Mesenchymal stem cell (in vitro differentiated cells and primary cell): ENCODE data around the gene TAS2R9. TPM values are rescaled to one million over a fixed set of nuclear protein-coding genes. Genes with fewer than 3 reads are reported as not detected.

ENCODE experiments used
- DNase-seq: peaks from one replicate; pipeline ENCODE4 v3.0.0-alpha.2; 2013
- H2AFZ ChIP-seq: one replicate; pipeline ENCODE4 v1.6.1; 2013; ENCODE audit warnings: low read depth, mild to moderate bottlenecking, control low read depth, inconsistent platforms, low read length, moderate library complexity
- H2AK5ac ChIP-seq: 2 replicates; pipeline ENCODE4 v1.6.1; 2013; ENCODE audit warnings: low read length, moderate library complexity, mild to moderate bottlenecking, inconsistent platforms; ENCODE audit not compliant: severe bottlenecking
- H2BK120ac ChIP-seq: one replicate; pipeline ENCODE4 v1.6.1; 2013; ENCODE audit warnings: low read depth, mild to moderate bottlenecking, inconsistent platforms, low read length, moderate library complexity
- H2BK12ac ChIP-seq, 2 experiments: one replicate each; pipeline ENCODE4 v1.6.1; 2013; ENCODE audit warnings: inconsistent platforms in 2 of 2, low read length in 2 of 2, mild to moderate bottlenecking in 2 of 2, moderate library complexity in 2 of 2, control low read depth in 1 of 2
- H2BK15ac ChIP-seq: one replicate; pipeline ENCODE4 v1.6.1; 2013; ENCODE audit warnings: mild to moderate bottlenecking, low read depth, inconsistent platforms; ENCODE audit not compliant: poor library complexity, severe bottlenecking
- H2BK5ac ChIP-seq: 2 replicates; pipeline ENCODE4 v1.6.1; 2013; ENCODE audit warnings: low read depth, mild to moderate bottlenecking, low read length, control low read depth, inconsistent platforms; ENCODE audit not compliant: poor library complexity, severe bottlenecking
- H3K14ac ChIP-seq, 2 experiments: one replicate each; pipeline ENCODE4 v1.6.1; 2013; ENCODE audit warnings: inconsistent platforms in 2 of 2, low read length in 2 of 2, control low read depth in 1 of 2, mild to moderate bottlenecking in 1 of 2, moderate library complexity in 1 of 2
- H3K18ac ChIP-seq, 2 experiments: one replicate each; pipeline ENCODE4 v1.6.1; 2013; ENCODE audit warnings: inconsistent platforms in 2 of 2, low read length in 2 of 2, control low read depth in 1 of 2, low read depth in 1 of 2, mild to moderate bottlenecking in 1 of 2
- H3K23ac ChIP-seq, 2 experiments: one replicate each; pipeline ENCODE4 v1.6.1; 2013; ENCODE audit warnings: inconsistent platforms in 2 of 2, low read length in 2 of 2, mild to moderate bottlenecking in 2 of 2, moderate library complexity in 2 of 2, control low read depth in 1 of 2
- H3K27ac ChIP-seq: 2 replicates; pipeline ENCODE4 v1.5.1; 2013; ENCODE audit warnings: mild to moderate bottlenecking, moderate library complexity, low read length, control low read depth, inconsistent platforms; ENCODE audit not compliant: poor library complexity, severe bottlenecking
- H3K27me3 ChIP-seq, 2 experiments: 2 replicates each; pipeline versions ENCODE4 v1.6.1 to v1.7.0; 2013; ENCODE audit warnings: low read length in 2 of 2, mild to moderate bottlenecking in 2 of 2, moderate library complexity in 2 of 2, control low read depth in 1 of 2, inconsistent platforms in 1 of 2; ENCODE audit not compliant: control insufficient read depth in 1 of 2, insufficient read depth in 1 of 2
- H3K36me3 ChIP-seq, 2 experiments: 2 replicates each; pipeline versions ENCODE4 v1.6.1 to v1.7.0; 2013; ENCODE audit warnings: low read length in 2 of 2, control low read depth in 1 of 2, inconsistent platforms in 1 of 2, low read depth in 1 of 2, mild to moderate bottlenecking in 1 of 2; ENCODE audit not compliant: insufficient read depth in 2 of 2, control insufficient read depth in 1 of 2
- H3K4ac ChIP-seq, 2 experiments: one replicate each; pipeline ENCODE4 v1.6.1; 2013; ENCODE audit warnings: inconsistent platforms in 2 of 2, low read length in 2 of 2, mild to moderate bottlenecking in 2 of 2, moderate library complexity in 2 of 2, control low read depth in 1 of 2, low read depth in 1 of 2
- H3K4me1 ChIP-seq: 2 replicates; pipeline ENCODE4 v1.6.1; 2013; ENCODE audit warnings: low read depth, low read length, control low read depth; ENCODE audit not compliant: control insufficient read depth, insufficient read depth
- H3K4me2 ChIP-seq: 2 replicates; pipeline ENCODE4 v1.6.1; 2013; ENCODE audit warnings: low read length, mild to moderate bottlenecking, inconsistent platforms; ENCODE audit not compliant: poor library complexity, severe bottlenecking
- H3K4me3 ChIP-seq, 2 experiments: 2 replicates each; pipeline versions ENCODE4 v1.5.1 to v1.7.0; 2013; ENCODE audit warnings: low read length in 2 of 2, mild to moderate bottlenecking in 2 of 2, control low read depth in 1 of 2, low read depth in 1 of 2; ENCODE audit not compliant: insufficient read depth in 1 of 2
- H3K79me1 ChIP-seq: replicated peaks from 2 replicates; pipeline ENCODE4 v1.6.1; 2013; ENCODE audit warnings: mild to moderate bottlenecking, control low read depth, low read length, inconsistent platforms; ENCODE audit not compliant: poor library complexity, severe bottlenecking
- H3K9ac ChIP-seq: 2 replicates; pipeline ENCODE4 v1.7.0; 2013; ENCODE audit warnings: mild to moderate bottlenecking, low read length, moderate library complexity
- H3K9me3 ChIP-seq: 2 replicates; pipeline ENCODE4 v1.7.0; 2013; ENCODE audit warnings: mild to moderate bottlenecking, low read length; ENCODE audit not compliant: control insufficient read depth
- H4K8ac ChIP-seq: one replicate; pipeline ENCODE4 v1.6.1; 2013; ENCODE audit warnings: inconsistent platforms, mild to moderate bottlenecking, low read length, moderate library complexity
- H4K91ac ChIP-seq: one replicate; pipeline ENCODE4 v1.6.1; 2013; ENCODE audit warnings: mild to moderate bottlenecking, low read length, inconsistent platforms
- WGBS: methylation state at CpG from one replicate; pipeline ENCODE4 v1.1.7; 2013; ENCODE audit warnings: mixed read lengths; 5-methylcytosine and 5-hydroxymethylcytosine counted together
- small RNA-seq: library from polyadenylated mRNA; stranded (forward); fragments of <200 nt; extraction: miRNeasy Mini kit (QIAGEN cat#:217004); gene quantifications from one replicate; pipeline ENCODE3, GENCODE V24; 2013; ENCODE audit warnings: low read depth

TAS2R9 gene

DNA sequence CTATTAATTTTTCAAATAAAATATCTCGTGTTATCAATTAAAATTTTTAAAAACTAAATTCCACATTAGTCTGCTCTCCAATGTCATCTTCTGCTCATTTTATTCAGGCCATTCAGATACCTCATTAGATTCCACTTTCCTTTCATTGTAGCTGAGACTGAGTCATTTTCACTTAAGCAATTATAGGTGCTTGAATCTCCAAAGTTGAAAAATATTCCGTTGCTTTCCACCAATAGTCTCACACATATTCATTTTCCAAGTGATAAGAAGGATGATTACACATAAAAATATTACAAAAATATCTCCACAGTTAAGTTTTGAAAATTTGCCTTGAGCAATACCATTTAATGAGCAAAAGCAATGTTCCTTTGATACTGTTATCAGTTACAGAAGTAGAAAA lies 50.3 kb downstream of the TAS2R9 start:
- H3K4ac ChIP-seq = no peak overlapping the region
- no peaks in the 10 kb centered on the region for H3K36me3 ChIP-seq
- 45% methylated on average over 1 of the region's 2 CpGs for WGBS
- no peak overlapping the region for H3K23ac ChIP-seq
- no peak overlapping the region for H2AFZ ChIP-seq
- peaks cover 11 to 16% of the 10 kb centered on the region in 2 experiments for H3K27me3 ChIP-seq
- no peak overlapping the region for H2AK5ac ChIP-seq
- no peaks in the 10 kb centered on the region for H3K79me1 ChIP-seq
- no peak overlapping the region for H3K18ac ChIP-seq
- no peak overlapping the region for H3K14ac ChIP-seq
- no peak overlapping the region for H3K4me3 ChIP-seq
- no peak overlapping the region for H3K9ac ChIP-seq
- H2BK15ac ChIP-seq = no peak overlapping the region
- no peaks in the 10 kb centered on the region for H3K4me1 ChIP-seq
- no peak overlapping the region for H2BK5ac ChIP-seq
- no peak overlapping the region for H3K4me2 ChIP-seq
- no peak overlapping the region for H3K27ac ChIP-seq
- H2BK12ac ChIP-seq = no peak overlapping the region
- no peak overlapping the region for H4K8ac ChIP-seq
- no peak overlapping the region for H2BK120ac ChIP-seq
- DNase-seq = no peak
- peaks cover 27% of the 10 kb centered on the region for H3K9me3 ChIP-seq
- H4K91ac ChIP-seq = no peak overlapping the region

Small RNAs within 50 kb of the gene (small RNA-seq; reads per million reads assigned to genes)
- gene PRR4 = not detected
